IPS DF 4.7 (cell line): Measurements from ENCODE around the gene ALLC.
"Not testable (repeated sequence)": the region's sequence is repeated elsewhere in the genome, so short reads cannot be mapped to it uniquely, and the experiment has no call there.

Source experiments
- DNase-seq: peaks from one replicate; pipeline ENCODE4 v3.0.0-alpha.2; 2013; ENCODE audit warnings: low spot score; ENCODE audit errors: extremely low read depth

The ALLC gene

GRCh38 chr2:3626118-3626811, 31.7 kb upstream of the ALLC start:
- DNase-seq: no peak

GRCh38 chr2:3626812-3627499, 31.0 kb upstream of the ALLC start:
- DNase-seq: no peak

- no peak for DNase-seq
These were observed 30.4 kb upstream of the ALLC start for GRCh38 chr2:3627500-3628100.

DNA sequence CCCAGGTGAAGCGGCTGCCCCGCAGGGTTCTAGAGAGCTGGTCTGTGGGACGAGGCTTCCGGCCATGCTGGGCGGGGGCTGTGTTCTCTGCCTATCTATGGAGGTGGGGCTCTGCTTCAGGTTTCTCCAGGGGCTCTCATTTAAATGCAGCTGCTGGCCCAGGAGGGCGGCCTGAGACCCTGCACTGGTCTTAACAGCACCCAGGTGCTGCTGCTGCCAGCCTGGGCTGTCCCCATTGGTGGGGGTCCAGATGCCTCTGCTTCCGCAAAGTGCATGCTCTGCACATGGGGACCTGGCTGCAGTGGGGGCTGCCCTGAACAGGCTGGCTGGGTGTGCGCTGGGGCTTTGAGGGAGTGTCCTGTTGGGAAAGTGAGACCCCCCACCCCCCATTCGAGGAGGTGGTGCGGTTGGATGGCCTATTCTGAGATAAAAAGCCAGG, 29.7 kb upstream of the ALLC start:
- no peak for DNase-seq

- DNase-seq: no peak
These were observed 29.2 kb upstream of the ALLC start for GRCh38 chr2:3628800-3629199.

DNA sequence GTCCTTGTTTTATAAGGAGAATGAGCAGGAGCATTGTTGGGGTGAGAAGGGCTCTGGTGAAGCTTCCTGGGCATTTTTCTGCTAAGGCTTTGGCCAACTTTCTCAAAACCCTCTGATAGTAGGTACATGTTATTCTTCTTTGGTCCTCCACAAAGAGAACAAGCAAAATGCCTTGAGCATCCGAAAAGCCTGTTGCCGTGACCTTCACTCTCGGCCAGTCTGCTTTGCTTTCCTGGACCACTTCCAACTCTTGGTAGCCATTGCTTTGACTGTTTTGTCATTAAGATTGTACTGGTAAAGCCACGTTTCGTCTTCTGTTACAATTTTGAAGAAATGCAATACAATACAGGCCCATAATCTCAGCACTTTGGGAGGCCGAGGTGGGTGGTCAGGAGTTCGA, 27.4 kb upstream of the ALLC start:
- no peak for DNase-seq

DNA sequence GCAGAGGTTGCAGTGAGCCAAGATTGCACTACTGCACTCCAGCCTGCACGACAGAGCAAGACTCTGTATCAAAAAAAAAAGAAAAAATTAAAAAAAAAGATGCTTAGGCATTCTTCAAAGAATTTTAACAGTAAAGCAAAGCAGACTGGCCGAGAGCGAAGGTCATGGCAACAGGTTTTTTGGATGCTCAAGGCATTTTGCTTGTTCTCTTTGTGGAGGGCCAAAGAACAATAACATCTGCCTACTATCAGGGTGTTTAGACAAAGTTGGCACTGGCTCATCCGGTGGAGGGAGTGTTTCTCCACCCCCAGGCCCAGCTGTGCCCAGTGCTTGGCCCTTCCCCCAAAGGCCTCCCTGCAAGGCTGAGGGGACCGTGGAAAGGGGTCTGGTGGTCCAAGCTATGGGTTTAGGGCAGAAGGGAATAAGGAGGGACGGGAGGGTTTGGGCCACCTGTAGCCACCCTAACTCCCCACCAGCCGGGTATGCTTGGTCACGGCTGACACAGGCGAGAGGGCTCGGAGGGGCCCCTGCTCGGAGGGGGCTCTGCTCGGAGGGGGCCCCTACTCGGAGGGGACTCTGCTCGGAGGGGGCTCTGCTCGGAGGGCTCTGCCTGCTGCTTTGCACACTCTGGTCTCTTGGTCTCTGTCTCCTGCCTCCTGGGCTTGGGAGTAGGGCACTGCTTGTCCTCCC, 26.7 kb upstream of the ALLC start:
- no peak for DNase-seq

DNA sequence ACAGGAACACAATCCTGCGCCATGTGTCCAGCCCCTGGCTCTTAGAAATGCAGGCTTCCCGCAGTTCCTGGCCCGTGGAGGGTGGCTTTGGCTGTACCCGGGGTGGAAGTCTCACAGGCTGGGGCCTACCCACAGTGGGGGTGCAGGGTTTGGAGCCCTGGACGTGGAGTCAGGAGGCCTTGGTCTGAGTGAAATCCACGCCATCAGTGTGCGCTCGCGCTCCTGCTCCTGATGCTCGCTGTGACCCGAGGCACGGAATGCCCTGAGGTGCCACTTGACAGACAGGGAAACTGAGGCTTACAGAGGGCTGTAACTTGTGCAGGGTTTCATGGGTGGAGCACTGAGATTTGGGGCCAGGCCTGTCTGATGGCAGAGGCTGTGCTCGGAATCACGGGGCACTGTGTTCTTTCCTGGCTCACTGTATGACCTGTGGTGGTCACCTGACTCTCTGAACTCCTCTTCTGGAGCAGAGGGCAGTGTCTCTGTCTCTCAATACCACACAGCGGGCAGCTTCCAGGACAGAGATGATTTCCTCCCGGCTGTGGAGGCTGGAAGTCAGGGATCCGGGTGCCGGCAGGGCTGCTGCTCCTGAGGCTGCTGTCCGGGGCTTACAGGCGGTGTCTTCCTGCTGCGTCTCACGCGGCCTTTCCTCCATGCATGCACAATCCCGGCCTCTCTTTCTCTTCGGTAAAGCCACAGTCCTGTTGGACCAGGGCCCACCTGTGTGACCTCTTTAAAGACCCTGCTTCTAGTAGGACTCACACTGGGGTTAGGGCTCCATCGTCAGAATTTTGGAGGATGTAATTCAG, 25.9 kb upstream of the ALLC start:
- no peak for DNase-seq

DNA sequence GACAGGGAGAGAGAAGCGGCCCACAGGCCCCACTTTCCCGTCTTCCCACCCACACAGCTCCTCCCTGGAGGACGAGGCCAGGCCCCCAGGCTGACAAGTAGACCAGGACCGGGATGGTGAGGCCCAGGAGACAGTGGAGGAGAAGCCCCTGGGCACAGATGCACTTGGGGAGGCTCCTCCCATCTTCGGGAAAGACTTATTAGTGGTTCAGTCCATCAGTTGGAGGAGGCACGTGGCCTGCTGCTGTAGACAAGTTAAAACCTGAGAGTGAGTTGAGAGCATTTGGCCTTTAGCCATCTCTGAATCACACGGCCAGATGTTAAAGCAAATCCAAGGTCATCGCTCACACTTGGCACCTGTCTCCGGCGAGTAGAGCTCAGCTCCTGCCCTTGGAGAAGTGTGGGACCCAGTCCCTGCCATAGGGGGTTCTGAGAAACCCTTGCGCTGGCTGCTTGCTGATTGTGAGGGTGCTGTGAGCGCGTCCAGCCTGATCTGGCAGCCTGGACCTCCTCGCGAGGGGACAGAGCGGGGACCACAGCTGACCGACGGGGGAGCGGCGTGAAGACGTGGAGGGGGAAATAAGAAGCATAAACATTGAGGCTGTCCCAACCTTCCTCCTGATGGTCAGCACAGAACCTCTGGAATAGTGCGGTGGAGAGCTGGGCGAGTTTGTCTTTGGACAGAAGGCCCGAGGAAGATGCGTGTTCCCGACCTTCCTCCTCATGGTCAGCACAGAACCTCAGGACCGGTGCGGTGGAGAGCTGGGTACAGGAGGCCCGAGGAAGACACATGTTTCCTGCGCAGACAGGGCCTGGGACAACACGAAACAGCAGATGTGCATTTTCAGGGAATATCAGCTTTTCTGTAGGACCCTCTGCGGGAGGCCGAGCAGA, 24.7 kb upstream of the ALLC start:
- DNase-seq: no peak

DNA sequence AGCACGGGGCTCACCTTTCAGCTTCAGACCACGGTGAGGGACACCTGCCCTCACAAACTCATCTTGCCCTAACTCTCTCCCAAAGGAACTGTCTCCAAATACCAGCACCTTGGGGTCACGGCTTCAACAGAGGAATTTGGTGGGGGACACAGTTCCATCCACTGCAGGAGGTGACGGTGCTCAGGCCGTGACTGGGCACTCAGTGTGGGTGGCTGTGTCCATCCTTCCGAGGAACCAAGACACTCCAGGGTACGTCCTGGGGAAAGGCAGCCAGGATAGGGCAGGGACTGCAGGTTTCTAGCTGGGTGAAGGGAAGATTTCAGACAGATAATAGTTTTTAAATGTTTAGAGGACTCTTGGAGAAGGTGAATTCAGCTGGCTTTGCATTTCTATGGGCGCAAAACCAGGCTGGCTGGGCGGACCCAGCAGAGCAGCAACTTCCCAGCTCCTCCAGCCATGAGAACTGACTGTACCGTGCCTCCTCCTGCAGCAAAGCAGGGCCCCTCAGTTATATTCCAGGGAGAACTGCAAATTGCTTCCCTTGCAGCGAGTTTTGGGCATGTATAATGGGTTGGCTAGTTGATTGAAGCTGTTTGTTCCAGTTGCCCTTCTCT, 23.9 kb upstream of the ALLC start:
- no peak for DNase-seq

GRCh38 chr2:3634596-3635121, 23.3 kb upstream of the ALLC start:
- no peak for DNase-seq

DNA sequence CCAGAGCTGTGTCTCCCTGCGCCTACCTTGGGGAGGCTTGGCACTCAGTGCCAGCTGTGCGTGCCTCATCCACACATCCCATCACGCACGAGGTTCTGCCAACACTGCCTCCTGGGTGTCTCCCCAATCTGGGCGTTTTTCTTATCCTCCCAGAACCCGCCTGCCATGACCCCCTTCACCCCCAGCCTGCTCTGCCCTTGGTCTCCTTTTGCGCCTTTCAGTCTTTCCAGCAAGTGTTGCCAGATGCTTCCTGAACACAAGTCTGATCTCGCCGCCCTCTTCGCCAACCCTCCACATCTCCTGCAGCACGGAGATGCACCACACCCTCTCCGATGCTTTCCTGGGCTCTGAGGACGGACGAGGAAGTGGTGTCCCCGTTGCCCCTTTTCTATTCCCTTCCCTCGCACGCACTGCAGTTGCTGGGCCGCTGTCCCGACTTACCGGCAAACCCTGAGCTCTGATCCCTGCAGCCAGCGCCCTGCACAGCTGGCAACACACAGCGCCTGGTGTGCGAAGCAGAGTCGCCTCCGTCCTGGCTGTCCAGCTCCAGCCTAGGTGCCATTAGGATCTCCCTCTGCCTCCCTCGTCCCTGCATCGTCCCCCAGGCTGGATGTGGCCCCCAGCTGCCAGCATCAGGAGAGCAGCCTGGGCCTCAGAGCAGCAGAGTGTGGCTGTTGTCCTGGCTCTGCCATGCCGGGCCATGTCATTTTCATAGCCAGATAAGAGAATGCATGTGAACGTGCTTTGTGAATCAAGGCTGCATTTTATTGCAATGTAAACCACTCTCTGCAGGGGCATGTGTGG, 22.6 kb upstream of the ALLC start:
- no peak for DNase-seq

DNA sequence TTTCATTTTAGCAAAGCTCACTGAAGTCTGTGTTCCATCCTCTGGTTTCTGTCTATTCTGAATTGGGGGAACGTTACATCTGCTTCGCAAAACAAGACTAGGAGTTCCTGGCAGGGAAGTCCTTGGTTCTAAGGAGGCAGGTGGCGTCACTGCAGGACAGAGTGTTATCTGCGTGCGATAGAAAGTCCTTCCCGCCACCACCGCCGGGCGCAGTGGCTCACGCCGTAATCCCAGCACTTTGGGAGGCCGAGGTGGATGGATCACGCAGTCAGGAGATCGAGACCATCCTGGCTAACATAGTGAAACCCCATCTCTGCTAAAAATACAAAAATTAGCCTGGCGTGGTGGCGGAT, 22.0 kb upstream of the ALLC start:
- not testable (repeated sequence) for DNase-seq

- no peak for DNase-seq
These were observed 21.3 kb upstream of the ALLC start for GRCh38 chr2:3636586-3637310.

DNA sequence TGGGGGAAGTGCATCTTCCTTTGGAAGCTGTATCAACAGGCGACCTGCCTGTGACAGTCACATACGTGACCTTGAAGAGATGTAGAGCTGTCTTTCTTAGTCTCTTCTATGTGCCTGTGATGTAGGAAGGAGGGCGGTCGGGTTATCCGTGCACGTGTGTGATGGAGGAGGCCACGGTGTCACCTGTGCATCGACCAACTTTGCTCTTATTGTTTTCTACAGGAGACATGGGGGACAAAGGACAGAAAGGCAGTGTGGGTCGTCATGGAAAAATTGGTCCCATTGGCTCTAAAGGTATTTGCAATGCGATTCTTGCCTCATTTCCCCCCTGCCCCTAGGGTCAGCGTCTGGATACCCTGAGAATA, 20.7 kb upstream of the ALLC start:
- DNase-seq: no peak

DNA sequence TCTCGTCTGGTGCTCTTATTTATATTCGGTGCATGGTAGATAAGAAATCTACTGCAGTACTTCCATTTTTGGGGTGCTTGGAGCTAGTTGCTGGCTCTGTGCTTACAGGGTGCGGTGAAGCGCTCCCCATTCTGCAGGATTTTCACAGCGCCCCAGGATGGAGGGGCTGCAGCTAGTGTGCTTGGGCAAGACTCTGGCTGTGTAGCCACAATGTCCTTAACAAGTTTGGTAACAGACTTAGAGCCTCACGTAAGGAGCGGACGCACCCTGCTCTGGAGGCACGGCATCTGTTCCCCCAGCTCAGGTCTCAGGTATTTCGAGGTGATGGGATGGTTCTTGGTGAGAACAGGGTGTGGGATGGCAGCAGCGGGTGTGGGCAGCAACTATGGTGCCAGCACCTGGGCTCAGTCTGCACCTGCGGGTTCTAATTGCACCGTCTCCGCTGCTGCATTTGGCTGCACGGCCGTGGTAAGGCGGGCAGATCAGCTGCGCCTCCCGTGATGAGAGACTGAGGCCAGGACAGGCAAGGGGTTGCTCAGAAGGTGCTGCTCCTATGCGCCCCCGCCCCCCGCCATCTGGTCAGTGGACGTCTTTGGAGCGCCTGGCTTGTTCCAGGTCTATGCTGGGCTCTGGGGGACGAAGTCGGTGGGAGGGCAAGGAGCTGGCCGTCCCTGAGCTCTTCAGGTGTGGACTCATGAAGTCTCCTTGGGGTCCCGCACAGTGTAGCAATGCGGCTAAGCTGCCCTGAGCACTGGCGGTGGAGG, 20.1 kb upstream of the ALLC start:
- DNase-seq: no peak

DNA sequence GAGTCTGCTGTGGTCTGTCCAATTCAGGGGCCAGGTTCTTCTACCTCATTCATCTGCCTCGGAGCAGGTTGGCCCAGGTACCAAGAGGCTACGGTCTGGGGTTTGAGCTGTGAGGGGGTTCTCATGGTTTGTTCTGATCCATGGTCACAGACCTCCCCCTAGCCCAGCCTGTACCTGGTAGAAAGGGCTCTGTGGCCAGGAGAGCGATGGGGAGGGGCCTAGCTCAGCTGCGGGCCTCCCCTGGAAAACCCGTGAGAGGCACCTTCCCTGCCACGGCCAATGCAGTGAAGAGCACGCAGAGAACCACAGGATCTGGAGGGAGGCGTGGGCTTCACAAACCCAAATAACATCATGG, 19.6 kb upstream of the ALLC start:
- DNase-seq: no peak
